ENCODE data around the gene USH2A. TPM values are rescaled to one million over a fixed set of nuclear protein-coding genes. Genes with fewer than 3 reads are reported as not detected.

The USH2A gene
- total RNA-seq, 3 donors from 2014 or later, result 0.03 to 0.17 TPM; not detected in 1

DNA sequence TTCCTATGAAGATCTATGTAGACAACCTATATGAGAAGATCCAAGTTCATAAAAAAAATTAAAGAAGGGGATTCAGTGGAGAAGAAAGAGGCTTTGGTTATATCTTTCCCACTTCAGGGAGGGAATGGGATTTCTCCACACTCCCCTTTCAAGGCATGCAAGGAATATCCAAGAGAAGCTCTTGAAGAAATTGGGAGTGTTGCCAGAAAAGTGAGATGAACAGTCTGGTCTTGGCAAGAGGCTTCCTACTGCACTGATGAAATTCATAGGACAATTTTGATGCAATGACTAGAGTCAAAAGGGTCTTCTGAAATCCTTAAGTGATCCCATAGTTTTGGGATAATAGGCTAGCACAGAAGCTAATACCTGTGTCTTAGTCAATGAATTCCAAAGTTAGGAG is 703.1 kb downstream of the USH2A start:
- TF ChIP-seq, protein P1, sequence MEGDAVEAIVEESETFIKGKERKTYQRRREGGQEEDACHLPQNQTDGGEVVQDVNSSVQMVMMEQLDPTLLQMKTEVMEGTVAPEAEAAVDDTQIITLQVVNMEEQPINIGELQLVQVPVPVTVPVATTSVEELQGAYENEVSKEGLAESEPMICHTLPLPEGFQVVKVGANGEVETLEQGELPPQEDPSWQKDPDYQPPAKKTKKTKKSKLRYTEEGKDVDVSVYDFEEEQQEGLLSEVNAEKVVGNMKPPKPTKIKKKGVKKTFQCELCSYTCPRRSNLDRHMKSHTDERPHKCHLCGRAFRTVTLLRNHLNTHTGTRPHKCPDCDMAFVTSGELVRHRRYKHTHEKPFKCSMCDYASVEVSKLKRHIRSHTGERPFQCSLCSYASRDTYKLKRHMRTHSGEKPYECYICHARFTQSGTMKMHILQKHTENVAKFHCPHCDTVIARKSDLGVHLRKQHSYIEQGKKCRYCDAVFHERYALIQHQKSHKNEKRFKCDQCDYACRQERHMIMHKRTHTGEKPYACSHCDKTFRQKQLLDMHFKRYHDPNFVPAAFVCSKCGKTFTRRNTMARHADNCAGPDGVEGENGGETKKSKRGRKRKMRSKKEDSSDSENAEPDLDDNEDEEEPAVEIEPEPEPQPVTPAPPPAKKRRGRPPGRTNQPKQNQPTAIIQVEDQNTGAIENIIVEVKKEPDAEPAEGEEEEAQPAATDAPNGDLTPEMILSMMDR (IDR thresholded peaks at IDR 0.05), result no peak
- no peak for DNase-seq
- Histone ChIP-seq H3K4me3 (no peak overlapping the region), H3K36me3 (ENCODE audit: low read depth) (no peaks in the 10 kb centered on the region), H3K4me1 (ENCODE audit: low read depth) (no peaks in the 10 kb centered on the region), H3K9me3 (no peaks in the 10 kb centered on the region)
- intact Hi-C loops (cut with DNase I, micrococcal nuclease), result no loop called here
- no peak for ATAC-seq

DNA sequence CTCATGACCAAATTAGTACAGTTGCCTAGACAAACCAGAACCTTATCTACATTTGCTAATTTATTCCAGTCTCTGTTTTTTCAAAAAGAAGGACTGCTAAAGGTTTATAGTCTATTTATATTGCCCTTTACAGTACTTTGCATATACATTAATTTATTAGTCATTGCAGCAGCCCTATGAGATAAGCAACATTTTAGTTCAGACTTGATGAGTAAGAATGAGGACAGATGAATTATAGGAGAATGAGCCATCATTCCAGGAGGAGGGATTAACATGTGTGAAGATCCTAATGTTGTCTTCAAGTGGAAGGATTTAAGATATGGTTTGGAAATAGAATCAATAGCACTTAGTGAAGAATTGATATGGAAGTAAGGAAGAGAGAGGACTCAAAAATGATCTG is 703.7 kb downstream of the USH2A start:
- no peak for ATAC-seq
- no peak overlapping the region for H3K4me3 ChIP-seq

DNA sequence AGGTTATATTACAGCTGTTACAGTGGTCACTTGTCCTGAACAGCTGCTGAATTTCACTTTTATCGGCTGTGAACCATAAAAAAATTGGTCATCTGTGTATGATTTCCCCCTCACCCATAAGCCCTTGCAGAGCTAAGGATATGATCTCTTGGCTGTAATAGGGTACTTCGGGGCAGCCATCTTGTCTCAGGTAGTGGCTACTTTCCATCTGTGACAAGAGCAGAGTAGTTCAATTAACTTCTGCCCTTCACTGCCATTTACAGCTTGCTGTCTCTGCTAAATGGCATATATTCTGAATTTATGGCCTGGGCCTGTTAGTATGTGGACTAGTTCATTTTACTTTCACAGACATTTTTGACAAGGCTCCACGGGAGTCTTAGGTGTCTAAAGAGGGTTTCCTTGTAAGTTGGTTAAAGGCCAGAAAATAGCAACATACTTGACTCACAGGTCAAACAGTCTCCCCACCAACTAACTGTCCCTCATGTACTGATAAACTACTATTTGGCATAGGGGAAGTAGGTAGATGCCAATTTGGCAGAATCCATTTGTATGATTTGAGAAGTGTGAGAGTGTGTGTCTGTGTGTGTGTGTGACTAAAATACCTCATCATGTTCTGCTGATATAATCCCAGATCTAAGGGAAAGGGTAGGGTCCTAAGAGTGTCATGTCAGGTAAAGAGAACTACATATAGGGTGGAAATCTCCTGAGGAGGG is 704.5 kb downstream of the USH2A start:
- TF ChIP-seq, protein P1 (IDR thresholded peaks at IDR 0.05), result no peak
- Histone ChIP-seq H3K4me1 (ENCODE audit: low read depth) (no peaks in the 10 kb centered on the region), H3K36me3 (ENCODE audit: low read depth) (no peaks in the 10 kb centered on the region), H3K9me3 (no peaks in the 10 kb centered on the region), H3K4me3 (no peak overlapping the region)
- ATAC-seq (no peak), DNase-seq (no peak)
- intact Hi-C loops (cut with DNase I, micrococcal nuclease), result no loop called here

More for the DNA sequence above, 703.7 kb downstream of the USH2A start:
- H3K4me1 ChIP-seq (ENCODE audit: low read depth), result no peaks in the 10 kb centered on the region
- no peaks in the 10 kb centered on the region for H3K9me3 ChIP-seq
- H3K36me3 ChIP-seq (ENCODE audit: low read depth), result no peaks in the 10 kb centered on the region
- intact Hi-C loops (cut with DNase I, micrococcal nuclease), result no loop called here
- TF ChIP-seq, protein P1 (IDR thresholded peaks at IDR 0.05), result no peak
- DNase-seq, result no peak

DNA sequence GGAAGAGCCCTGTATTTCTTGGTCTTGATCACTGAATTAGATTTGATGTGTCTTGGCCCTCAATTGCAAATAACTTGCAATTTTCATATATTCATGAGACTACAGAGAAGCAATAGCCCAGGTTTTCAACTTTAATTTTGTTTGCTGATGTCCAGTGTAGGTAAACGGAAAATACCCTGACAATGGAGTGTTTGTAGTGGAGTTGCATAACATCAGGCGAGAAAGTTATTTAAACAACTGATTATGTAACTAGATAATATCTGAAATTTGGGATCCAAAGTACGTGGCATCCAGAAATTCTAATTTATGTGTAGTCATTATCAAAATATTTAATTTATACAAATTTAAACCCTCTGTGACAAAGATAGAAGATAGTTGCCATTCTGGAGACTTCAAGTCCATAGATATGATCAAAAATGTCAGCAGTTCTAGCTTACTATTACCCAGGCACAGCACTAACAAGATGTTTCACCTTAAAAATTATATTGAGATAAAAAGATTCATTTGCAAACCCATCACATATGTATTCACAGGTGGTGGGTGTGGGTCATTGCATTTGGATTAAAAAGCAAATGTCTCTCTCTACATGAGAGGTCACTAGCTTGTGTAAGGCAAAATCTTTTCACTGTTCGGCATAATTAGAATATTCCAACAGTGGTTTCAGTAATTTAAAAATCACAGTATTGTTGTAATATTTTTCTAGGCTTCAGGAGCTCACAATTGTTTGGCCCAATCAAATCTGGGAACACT is 705.4 kb downstream of the USH2A start:
- no peaks in the 10 kb centered on the region for H3K36me3 ChIP-seq (ENCODE audit: low read depth)
- no peak overlapping the region for H3K4me3 ChIP-seq
- intact Hi-C loops (cut with DNase I, micrococcal nuclease), result no loop called here
- no peaks in the 10 kb centered on the region for H3K4me1 ChIP-seq (ENCODE audit: low read depth)
- TF ChIP-seq, protein P1 (IDR thresholded peaks at IDR 0.05), result no peak
- ATAC-seq (no peak), DNase-seq (no peak)
- H3K9me3 ChIP-seq, result no peaks in the 10 kb centered on the region

DNA sequence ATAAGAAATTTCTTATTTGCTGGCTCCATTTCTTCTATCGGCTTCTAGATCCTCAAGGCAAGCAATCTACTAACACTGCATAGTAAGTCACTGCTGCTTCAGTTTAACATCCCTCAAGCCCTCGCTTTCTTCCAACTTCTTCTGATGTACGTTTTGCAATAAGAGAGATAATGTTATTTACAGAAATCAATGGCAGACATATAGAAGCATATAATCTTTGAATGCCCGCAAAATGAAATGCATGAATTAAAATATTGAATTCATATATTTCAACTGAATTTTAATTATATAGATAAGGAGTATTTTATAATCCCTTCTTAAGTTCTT is 712.4 kb downstream of the USH2A start:
- no peak for ATAC-seq
- Histone ChIP-seq H3K9me3 (no peaks in the 10 kb centered on the region), H3K4me3 (no peak overlapping the region), H3K4me1 (ENCODE audit: low read depth) (no peaks in the 10 kb centered on the region), H3K36me3 (ENCODE audit: low read depth) (no peaks in the 10 kb centered on the region)
- no peak for DNase-seq
- intact Hi-C loops (cut with DNase I, micrococcal nuclease), result no loop called here
- TF ChIP-seq, protein P1 (IDR thresholded peaks at IDR 0.05), result no peak
